HG02759 (cell line): ENCODE data around the gene NME4.
"Not testable (repeated sequence)": the region's sequence is repeated elsewhere in the genome, so short reads cannot be mapped to it uniquely, and the experiment has no call there.

Experiments
- ATAC-seq: cut with Tn5 transposase; IDR thresholded peaks from one replicate; pipeline ENCODE4 v1.9.1; 2021; ENCODE audit warnings: mild to moderate bottlenecking, moderate library complexity; ENCODE audit not compliant: unreplicated experiment

Gene NME4

GRCh38 chr16:397135-397661 is at the start of gene NME4:
TSS of gene NME4 (plus strand) at chr16:397199. CDS start at chr16:397223, 24 bp downstream.
- ATAC-seq, result no peak

- no peak for ATAC-seq
Observed at GRCh38 chr16:347203-347602, 49.8 kb upstream of the NME4 start.

GRCh38 chr16:348495-348894 is 48.5 kb upstream of the NME4 start:
- not testable (repeated sequence) for ATAC-seq

DNA sequence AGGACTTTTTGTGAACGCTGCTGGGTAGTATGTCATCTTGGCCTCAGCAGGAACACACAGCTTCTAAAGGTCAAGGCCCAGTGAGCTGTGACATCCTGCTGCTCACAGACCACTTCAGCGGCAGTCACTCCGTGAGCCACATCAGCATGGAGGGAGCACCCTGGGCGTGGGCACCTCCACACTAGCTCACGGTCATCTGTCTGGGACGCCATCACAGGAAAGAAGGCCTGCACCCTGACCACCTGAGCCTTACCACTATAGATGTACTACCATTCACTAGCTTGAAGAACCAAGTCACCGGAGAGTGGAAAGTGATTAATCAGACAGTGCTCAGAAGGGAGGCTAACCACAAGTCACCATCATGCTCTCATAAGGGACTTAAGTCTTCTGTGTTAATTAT is 47.8 kb upstream of the NME4 start:
- ATAC-seq, result no peak

DNA sequence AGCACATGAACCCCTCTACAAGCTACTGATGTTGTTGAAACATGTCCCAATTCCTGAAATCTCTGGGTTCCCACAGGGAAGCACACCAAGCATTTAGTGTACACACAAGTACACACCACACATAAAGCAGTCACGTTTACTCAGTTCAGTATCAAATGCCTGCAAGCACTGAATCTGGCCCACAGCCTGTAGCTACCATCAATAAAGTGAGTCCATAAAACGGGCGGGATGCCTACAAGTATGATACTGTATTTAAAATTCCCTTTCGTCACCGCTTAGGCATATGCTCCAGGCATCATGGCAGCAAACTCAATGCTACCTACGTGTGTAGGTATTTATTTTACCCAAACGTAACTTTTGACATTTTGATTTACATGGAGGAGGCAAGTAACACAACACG is 46.8 kb upstream of the NME4 start:
- ATAC-seq, result no peak

DNA sequence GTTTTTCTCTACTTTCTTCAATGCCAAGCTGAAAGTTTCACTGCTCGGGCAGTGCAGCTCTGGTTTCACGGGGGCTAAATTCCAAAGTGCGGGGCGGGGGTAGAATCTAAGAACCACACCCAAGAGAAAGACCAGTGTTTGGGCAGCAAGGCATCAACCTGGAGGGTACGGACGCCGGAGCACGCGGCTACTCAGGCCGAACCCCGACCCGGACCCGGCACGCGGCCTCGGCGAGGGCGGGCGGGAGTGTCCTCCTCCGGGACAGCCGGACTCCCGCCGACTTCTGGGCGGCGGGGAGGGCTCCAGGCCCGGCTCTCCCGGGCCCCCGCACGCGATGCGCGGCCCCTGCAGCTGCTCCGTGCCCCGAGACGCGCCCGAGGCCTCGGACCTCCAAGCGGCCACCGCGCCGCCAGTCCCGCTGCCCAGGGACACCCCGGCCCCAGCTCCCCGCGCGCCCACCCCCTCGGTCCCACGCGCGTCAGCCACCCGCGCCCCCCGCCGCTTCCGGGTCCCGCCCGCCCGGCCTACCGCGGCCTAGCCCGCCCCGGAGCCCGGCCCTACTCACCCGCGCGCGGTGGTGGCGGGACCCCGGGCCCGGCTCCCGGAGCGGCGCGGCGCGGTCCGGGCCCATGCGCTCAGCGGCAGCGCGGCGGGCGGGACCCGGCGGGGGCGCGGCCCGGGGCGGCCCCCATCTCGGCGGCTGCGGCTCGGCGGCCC is 45.0 kb upstream of the NME4 start:
- ATAC-seq, result peak; percentile 33

GRCh38 chr16:352547-353403 is 44.2 kb upstream of the NME4 start, which contains the start of gene AXIN1:
TSS of gene AXIN1 (minus strand) at chr16:352723. CDS start at chr16:347025, 5,698 bp downstream.
- peak; percentile 69 for ATAC-seq

DNA sequence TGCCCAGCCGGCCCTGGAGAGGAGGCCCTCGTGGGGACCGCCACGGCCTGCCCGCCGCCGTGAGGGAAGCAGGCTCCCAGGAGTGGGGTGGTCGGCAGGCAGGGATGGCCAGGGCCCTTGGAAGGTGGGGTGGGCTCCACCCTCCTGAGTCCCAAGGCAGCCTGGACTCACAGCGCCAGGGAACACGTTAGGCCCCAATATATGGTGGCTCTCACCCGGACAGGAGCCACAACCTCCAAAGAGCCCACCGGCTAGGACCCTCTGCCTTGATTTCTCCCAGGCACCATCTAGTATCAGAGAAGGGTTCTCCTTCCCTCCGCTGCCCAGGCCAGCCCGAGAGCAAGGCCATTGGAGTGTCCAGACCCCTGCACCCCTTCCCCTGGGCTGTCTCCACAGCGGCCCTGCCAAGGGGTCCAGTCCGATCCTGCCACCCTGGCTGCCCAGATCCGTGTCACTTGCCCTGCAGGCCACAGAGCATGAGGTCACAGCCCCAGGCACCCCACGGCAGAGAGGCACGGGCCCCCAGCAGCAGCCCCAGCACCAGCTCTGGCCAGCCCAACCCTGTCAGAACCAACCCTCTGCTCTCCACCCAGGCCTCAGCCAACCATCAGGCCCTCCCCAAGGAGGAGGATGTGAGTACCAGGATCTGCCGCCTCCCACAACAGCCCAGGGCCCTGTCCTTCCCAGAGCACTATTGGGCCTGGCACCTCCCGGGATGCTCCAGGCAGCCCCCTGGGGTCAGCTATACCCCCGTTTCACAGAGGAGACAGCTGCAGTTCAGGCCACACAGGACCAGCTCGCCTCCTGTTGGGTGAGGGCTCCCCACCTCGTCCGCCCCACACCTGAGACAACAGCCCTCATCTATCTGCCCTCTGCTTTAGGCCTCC is 43.4 kb upstream of the NME4 start:
- ATAC-seq, result no peak

DNA sequence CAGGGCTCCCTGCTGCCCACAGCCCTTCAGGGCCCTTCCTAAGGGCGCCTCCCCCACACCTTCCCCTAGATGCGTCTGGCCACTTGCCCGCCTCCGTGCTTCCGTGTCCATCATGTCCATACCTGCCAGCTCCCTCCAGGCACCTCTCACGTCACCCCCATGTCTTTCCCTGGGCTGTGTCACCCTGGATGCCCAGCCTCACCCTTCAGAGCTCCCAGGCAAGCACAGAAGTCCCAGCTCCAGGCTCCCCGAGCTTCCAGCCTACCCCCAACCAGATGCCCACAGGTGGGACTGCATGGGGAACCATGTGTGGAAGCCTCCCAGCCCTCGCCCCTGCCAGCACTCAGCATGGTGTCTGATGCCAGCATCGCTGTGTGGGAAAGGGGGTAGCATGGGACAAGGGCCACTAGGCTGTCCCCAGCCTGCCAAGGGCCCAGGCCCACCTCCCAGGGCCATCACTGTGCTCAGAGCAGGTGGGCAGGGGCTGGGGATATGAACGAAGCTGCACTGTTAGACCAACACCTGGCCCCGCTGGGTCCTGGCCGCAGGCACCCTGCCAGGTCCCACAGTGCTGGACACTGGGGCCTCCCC is 42.6 kb upstream of the NME4 start:
- no peak for ATAC-seq

DNA sequence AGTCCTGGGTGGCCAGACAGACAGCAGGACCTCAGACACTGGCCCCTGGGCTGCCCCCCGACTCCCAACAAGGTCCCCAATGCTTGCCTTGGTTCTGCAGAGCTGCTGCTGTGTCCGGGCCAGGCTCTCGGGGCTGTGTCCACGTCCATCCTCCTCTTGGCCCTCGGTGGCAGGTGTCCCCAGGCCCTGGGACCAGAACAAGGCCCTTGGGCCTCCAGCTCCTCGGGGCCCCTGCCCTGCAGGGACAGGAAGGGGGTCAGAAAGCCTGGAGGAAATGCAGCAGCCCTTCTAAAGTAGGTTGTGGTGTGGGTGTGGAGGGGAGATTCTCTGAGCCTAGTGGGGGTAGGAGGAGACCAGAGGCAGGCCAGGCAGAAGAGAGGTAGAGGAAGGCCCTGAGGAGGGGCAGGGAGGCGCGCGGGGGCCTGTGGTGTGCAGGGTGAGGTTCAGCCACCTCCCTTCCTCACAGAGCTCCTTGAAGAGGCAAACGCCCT is 42.0 kb upstream of the NME4 start:
- no peak for ATAC-seq

DNA sequence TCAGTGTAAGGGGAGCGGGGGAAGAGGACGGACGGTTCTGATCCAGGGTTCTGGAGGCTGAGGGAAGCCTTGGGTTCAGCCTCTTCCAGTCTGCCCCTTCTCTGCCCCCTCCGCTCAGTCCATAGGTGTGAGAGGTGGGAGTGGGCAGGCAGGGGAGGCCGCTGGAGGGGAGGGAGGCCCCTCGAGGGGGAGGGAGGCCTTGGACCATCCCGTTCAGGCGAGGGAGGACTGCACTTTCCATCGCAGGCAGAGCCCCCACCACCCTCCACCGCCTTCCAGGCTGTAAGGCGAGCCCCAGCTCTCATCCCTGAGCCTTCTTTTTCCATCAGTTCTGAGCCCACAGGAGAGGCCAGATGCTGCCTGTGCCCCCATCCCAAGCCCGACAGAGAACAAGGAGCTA is 40.3 kb upstream of the NME4 start:
- no peak for ATAC-seq

DNA sequence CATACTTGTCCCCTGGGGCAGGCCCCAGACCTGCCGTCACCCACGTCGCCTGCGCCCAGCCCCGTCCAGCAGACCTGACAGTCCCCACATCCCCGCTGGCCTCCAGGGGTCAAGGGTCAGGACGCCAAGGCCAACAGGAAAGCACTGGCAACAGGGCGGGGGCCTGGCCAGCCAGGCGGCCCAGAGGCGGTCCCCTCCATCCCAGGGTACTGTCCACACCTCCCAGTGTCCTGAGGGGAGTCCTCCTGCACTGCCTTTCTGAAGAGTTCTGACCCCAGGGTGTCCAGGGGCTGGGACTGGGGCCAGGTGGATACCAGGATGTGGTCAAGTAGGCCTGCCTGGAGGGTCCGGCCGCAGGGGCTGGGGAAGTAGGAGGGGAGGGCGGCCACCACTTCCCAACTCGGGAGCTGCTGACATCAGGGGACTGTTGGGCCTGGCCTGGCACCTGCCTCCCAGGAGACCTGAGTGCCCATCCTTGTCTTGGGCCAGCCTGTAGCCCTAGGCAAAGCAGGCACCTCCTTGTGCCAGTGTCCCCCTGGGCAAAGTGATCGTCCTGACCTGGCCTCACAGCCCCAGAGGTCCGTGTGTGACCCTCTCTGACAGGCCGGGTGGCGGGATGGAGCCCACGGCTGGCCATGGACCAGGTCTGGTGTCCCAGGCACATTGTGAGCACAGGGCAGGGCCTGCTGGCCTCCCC is 37.8 kb upstream of the NME4 start:
- ATAC-seq, result no peak

GRCh38 chr16:359871-360697 is 36.9 kb upstream of the NME4 start:
- no peak for ATAC-seq

GRCh38 chr16:360698-361336 is 36.2 kb upstream of the NME4 start:
- no peak for ATAC-seq

- no peak for ATAC-seq
Observed at GRCh38 chr16:361341-361871, 35.6 kb upstream of the NME4 start.

DNA sequence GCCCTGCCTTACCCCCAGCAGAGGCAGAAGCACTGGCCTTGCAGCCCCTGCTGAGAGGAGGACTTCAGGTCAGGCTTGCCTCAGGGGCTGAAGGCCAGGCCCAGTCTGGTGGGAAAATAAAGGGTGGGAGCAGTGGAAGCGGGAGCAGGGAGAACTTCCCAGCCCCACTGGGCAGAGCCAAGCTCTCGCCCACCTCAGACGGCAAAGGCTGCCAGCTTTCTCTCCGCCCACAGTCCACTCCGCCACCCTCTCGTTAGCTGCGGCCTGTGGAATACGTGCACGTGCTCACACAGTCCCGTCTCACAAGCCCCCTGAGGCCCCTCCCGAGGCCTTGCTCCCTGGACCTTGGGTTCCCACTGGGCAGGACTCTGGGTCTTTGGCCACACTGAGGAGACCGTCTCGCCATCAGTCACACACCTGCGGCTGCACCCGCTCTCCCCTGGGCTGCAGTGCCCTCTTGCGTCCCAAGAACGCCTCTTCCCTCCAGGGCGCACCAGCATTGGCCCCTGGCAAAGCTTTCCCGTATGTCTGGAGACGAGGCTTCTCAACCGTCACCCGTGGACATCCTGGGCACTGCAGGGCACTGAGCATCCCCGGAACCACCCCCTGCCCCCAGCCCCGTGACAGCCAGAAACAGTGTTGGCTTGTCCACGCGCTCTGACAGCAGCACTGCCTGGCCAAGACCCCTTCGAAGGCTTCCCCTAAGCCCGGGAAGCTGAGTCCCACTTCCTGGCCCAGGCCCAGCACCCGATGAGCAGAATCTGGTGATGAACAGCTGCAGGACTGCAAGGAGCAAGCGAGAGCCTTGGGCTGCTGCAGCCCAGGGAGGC is 34.9 kb upstream of the NME4 start:
- ATAC-seq, result peak; percentile 55

- not testable (repeated sequence) for ATAC-seq
Observed at GRCh38 chr16:362702-362999, 34.3 kb upstream of the NME4 start.
